HG03159 (cell line): ENCODE data around the gene TRMT44.
"Not testable (repeated sequence)": the region's sequence is repeated elsewhere in the genome, so short reads cannot be mapped to it uniquely, and the experiment has no call there.

ENCODE experiments used
- ATAC-seq: cut with Tn5 transposase; IDR thresholded peaks from one replicate; pipeline ENCODE4 v1.9.1; 2021; ENCODE audit warnings: mild to moderate bottlenecking, moderate library complexity; ENCODE audit not compliant: unreplicated experiment

TRMT44 gene

GRCh38 chr4:8467016-8467415, 26.4 kb downstream of the TRMT44 start:
- ATAC-seq: no peak

GRCh38 chr4:8468746-8469535, 28.4 kb downstream of the TRMT44 start:
- ATAC-seq: no peak

GRCh38 chr4:8469550-8469949, 29.0 kb downstream of the TRMT44 start:
- ATAC-seq: no peak

- no peak for ATAC-seq
These were observed 30.0 kb downstream of the TRMT44 start for GRCh38 chr4:8470451-8471024.

GRCh38 chr4:8471211-8471875, 30.8 kb downstream of the TRMT44 start:
- no peak for ATAC-seq

- no peak for ATAC-seq
These were observed 31.6 kb downstream of the TRMT44 start for GRCh38 chr4:8472158-8472688.

- ATAC-seq: no peak
These were observed 32.2 kb downstream of the TRMT44 start for GRCh38 chr4:8472689-8473197.

GRCh38 chr4:8473198-8473919, 32.8 kb downstream of the TRMT44 start:
- ATAC-seq: no peak

GRCh38 chr4:8473920-8474590, 33.5 kb downstream of the TRMT44 start:
- no peak for ATAC-seq

GRCh38 chr4:8474856-8475255, 34.3 kb downstream of the TRMT44 start:
- no peak for ATAC-seq

GRCh38 chr4:8475751-8476575, 35.4 kb downstream of the TRMT44 start:
- no peak for ATAC-seq

- ATAC-seq: no peak
These were observed 36.6 kb downstream of the TRMT44 start for GRCh38 chr4:8477095-8477635.

- ATAC-seq: no peak
These were observed 37.1 kb downstream of the TRMT44 start for GRCh38 chr4:8477676-8478075.

GRCh38 chr4:8478371-8478770, 37.8 kb downstream of the TRMT44 start:
- no peak for ATAC-seq

GRCh38 chr4:8478801-8479744, 38.5 kb downstream of the TRMT44 start:
- no peak for ATAC-seq

GRCh38 chr4:8480221-8480620, 39.6 kb downstream of the TRMT44 start:
- no peak for ATAC-seq

- ATAC-seq: not testable (repeated sequence)
These were observed 46.1 kb downstream of the TRMT44 start for GRCh38 chr4:8486643-8487042.

- ATAC-seq: no peak
These were observed 48.3 kb downstream of the TRMT44 start for GRCh38 chr4:8488791-8489369.
